NCI-H1092 (cell line): ENCODE results near the gene WDR27.
"Not testable (repeated sequence)": the region's sequence is repeated elsewhere in the genome, so short reads cannot be mapped to it uniquely, and the experiment has no call there.

Experiments used
- DNase-seq: peaks from one replicate; lab custom pipeline; 2025; lab: John Stamatoyannopoulos, UW

WDR27 gene

GRCh38 chr6:169639653-169640278 lies 62.1 kb downstream of the WDR27 start:
- DNase-seq, result no peak

GRCh38 chr6:169638915-169639314 lies 62.9 kb downstream of the WDR27 start:
- DNase-seq, result no peak

DNA sequence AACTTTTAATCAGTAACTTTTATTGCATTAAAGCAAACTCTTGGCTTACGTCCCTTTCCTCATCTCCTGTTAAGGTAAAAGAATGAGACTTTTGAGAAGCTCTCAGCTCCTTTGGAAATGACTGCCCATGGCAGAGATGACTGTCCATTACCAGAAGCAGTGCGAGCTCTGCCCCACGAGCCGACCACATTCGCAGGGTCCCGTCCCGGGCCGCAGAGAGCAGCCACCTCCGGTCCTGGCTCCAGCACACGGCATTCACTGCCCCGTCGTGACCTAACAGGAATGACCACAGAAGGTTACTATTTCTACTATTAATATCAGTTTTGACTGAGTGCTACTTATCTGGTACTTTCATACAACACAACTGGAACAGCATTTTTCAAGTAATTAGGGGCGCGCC lies 63.4 kb downstream of the WDR27 start:
- DNase-seq, result no peak

DNA sequence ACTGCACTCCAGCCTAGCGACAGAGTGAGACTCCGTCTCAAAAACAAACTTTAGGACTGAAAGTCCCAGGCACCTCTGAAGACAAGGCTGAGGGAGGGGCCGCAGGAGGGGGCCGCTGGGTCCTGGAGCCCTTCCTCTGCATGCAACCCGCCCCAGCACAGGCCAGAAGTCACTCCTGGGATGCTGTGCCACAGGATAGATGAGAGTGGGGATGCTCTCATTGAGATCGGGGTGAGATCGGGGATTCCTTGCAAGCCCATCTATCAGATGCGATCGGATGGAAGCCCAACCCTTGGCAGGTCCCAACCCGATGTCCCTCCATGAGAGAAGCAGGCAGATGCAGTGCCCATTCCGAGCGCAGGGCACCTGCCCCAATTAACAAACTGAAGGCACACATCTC lies 66.5 kb downstream of the WDR27 start:
- DNase-seq, result no peak

GRCh38 chr6:169632841-169633240 lies 69.0 kb downstream of the WDR27 start:
- no peak for DNase-seq

- no peak for DNase-seq
Observed at GRCh38 chr6:169629256-169629655, 72.6 kb downstream of the WDR27 start.

GRCh38 chr6:169627736-169628607 lies 73.9 kb downstream of the WDR27 start:
- DNase-seq, result no peak

DNA sequence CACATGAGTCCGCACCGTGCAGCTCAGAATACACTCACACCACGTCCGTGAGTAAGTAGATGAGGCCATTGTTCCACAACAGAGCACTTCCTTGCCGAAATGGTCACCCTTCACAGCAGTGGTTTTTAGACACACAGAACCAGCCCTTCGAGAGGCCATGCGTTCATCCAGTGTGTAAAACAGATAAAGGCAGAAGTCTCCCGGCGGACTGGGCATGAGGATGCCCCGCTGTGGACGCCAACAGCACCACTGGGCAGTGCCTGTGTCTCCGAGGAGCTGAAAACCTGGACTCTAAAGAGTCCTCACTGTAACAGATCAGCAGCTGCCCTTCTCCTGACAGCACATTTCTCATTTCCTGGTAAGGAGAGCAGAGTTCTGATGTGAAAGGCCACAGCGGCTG lies 75.2 kb downstream of the WDR27 start:
- no peak for DNase-seq

GRCh38 chr6:169626169-169626568 lies 75.7 kb downstream of the WDR27 start:
- DNase-seq, result no peak

GRCh38 chr6:169625376-169625775 lies 76.5 kb downstream of the WDR27 start:
- no peak for DNase-seq

DNA sequence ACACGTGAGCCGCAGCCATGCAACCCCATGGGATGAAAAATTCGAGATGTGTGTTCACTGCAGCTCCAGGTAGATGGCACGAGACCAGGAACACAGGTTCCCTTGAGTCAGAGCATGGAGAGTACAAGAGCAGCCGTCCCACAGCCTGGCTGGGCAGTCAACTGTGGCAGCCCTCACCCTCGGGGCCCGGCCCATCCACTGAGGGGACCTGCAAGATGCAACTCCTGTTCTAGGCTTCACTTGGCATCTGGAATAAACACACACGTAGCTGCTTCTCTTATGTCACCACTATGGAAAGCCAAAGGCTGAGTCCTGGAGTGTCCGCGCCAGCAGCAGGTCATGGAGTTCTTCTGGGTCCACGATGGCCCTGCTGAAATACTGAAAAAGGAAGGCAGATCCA lies 77.0 kb downstream of the WDR27 start:
- no peak for DNase-seq

- no peak for DNase-seq
Observed at GRCh38 chr6:169623975-169624374, 77.9 kb downstream of the WDR27 start.

GRCh38 chr6:169623343-169623742 lies 78.5 kb downstream of the WDR27 start:
- no peak for DNase-seq

DNA sequence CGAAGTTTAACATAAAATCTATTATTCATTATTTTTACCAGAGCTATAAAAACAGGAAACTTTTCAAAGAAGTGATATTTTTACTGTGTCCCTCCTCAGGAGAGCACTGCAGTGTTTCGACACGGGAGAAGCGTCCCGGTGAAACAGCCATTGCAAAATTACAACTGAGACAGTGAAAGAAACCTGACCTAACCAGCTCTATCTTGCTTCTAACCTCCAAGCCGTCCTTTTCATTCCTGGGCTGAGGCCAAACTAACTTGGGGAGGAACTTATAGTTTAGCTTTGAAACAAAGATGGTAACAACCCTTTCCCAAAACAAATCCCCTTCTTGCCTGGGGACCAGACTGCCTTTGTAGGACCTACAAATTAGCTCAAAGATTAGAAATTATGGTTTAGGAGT lies 79.2 kb downstream of the WDR27 start:
- DNase-seq, result no peak

GRCh38 chr6:169621311-169621710 lies 80.5 kb downstream of the WDR27 start:
- no peak for DNase-seq

DNA sequence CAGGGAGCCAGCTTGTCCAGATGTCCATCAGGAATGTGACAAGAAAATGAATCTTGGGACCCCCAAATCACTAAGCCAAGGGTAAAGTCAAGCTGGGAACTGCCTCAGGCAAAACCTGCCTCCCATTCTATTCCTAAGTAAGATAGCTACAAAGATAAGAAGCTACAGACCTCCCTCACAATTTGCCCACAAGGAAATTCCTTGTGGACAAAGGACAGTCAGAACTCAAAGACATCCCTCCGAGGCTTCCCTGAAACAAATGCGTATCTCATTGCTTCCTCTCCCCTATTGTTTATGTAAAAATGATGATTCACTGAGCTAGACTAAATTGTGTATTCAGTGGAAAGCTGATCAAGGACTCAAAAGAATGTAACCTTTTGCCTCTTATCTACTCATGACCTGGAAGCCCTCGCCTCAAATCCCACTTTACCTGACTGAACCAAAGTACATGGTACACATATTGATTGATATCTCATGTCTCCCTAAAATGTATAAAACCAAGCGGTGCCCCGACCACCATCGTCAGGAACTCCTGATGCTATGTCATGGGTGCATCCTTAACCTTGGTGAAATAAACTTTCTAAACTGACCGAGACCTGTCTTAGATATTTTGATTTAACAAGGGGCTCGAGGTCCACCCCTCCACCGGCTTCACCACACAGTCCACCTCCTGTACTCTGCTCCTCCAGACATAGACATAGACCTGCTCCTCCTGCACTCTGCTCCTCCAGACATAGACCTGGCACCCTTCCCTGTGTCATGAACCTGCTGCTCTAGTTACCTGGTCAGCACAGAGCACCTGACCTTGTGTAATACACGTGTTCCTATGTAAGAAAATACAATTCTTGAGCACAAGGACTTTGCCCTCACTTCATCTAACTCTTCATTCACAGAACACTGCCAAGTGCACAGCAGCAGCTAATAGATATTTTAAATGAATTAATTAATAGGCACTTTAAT lies 81.4 kb downstream of the WDR27 start:
- DNase-seq, result no peak

GRCh38 chr6:169619650-169620049 lies 82.2 kb downstream of the WDR27 start:
- DNase-seq, result no peak

- no peak for DNase-seq
Observed at GRCh38 chr6:169618526-169619490, 83.0 kb downstream of the WDR27 start.

- no peak for DNase-seq
Observed at GRCh38 chr6:169617562-169617961, 84.3 kb downstream of the WDR27 start.

DNA sequence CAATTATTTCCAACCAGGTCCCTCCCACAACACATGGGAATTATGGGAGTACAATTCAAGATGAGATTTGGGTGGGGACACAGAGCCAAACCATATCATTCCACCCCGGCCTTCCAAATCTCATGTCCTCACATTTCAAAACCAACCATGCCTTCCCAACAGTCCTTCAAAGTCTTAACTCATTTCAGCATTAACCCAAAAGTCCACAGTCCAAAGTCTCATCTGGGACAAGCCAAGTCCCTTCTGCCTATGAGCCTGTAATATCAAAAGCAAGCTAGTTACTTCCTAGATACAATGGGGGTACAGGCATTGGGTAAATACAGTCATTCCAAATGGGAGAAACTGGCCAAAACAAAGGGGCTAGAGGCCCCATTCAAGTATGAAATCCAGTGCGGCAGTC lies 93.2 kb downstream of the WDR27 start:
- DNase-seq, result not testable (repeated sequence)

DNA sequence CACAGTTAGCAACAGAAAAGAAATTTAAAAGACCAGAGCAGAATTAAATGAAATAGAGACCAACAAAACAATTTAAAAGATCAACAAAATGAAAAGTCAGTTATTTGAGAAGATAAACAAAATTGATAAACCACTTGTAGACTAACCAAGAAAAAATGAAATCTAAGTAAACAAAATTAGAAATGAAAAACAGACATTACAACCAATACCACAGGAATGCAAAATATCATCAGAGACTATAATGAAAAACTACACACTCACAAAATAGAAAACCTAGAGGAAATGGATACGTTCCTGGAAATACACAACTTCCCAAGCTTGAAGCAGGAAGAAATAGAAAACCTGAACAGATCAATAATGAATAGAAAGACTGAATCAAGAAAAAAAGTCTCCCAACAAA lies 97.8 kb downstream of the WDR27 start:
- no peak for DNase-seq
